Hepatocyte (in vitro differentiated cells): ENCODE data around the gene CENPB. TPM values are rescaled to one million over a fixed set of nuclear protein-coding genes. Genes with fewer than 3 reads are reported as not detected.
A peak's percentile ranks its signal among the peaks of the same experiment; 100 is the strongest.

Experiments used
- DNase-seq: peaks from one replicate; pipeline ENCODE4 v3.0.0-alpha.2; 2016; ENCODE audit warnings: low spot score
- H2AFZ ChIP-seq: fragments of 200-600 bp; sonication (generic); 2 replicates; pipeline ENCODE4 v1.6.0; 2016; ENCODE audit warnings: antibody characterized with exemption, mild to moderate bottlenecking
- H3K27ac ChIP-seq: fragments of 200-600 bp; sonication (generic); 2 replicates; pipeline ENCODE4 v1.5.1; 2016; ENCODE audit warnings: mild to moderate bottlenecking
- H3K27me3 ChIP-seq: fragments of 200-600 bp; sonication (generic); 2 replicates; pipeline ENCODE4 v1.6.1; 2016
- H3K36me3 ChIP-seq: fragments of 200-600 bp; sonication (generic); replicated peaks from 2 replicates; pipeline ENCODE4 v1.5.1; 2016; ENCODE audit warnings: low read depth; ENCODE audit not compliant: insufficient read depth
- H3K4me1 ChIP-seq: fragments of 200-600 bp; sonication (generic); 2 replicates; pipeline ENCODE4 v1.5.1; 2016; ENCODE audit warnings: mild to moderate bottlenecking, moderate library complexity; ENCODE audit not compliant: insufficient read depth
- H3K4me2 ChIP-seq: fragments of 200-600 bp; sonication (generic); 2 replicates; pipeline ENCODE4 v1.6.0; 2016
- H3K4me3 ChIP-seq: fragments of 200-600 bp; sonication (generic); 2 replicates; pipeline ENCODE4 v1.5.1; 2016; ENCODE audit warnings: mild to moderate bottlenecking
- H3K79me2 ChIP-seq: fragments of 200-600 bp; sonication (generic); 2 replicates; pipeline ENCODE4 v1.6.0; 2017; ENCODE audit warnings: mild to moderate bottlenecking
- H3K9me2 ChIP-seq: fragments of 200-600 bp; sonication (generic); replicated peaks from 2 replicates; pipeline ENCODE4 v1.6.0; 2017; ENCODE audit warnings: mild to moderate bottlenecking; ENCODE audit not compliant: insufficient read depth
- H3K9me3 ChIP-seq: fragments of 200-600 bp; sonication (generic); 2 replicates; pipeline ENCODE4 v1.5.1; 2016; ENCODE audit warnings: low read depth, mild to moderate bottlenecking
- H4K20me1 ChIP-seq: fragments of 200-600 bp; sonication (generic); 2 replicates; pipeline ENCODE4 v1.6.0; 2016; ENCODE audit warnings: mild to moderate bottlenecking; ENCODE audit not compliant: insufficient read depth, poor library complexity, severe bottlenecking
- CTCF ChIP-seq: fragments of 200-600 bp; sonication (generic); IDR thresholded peaks from 2 replicates; pipeline ENCODE4 v1.5.1; 2016; ENCODE audit warnings: antibody characterized with exemption, mild to moderate bottlenecking; ENCODE audit not compliant: poor library complexity
- EZH2 ChIP-seq: fragments of 200-600 bp; sonication (generic); IDR thresholded peaks from 2 replicates; pipeline ENCODE4 v1.6.1; 2016; ENCODE audit warnings: antibody characterized with exemption, mild to moderate bottlenecking, borderline replicate concordance
- EZH2phosphoT487 ChIP-seq: fragments of 200-600 bp; sonication (generic); IDR thresholded peaks from one replicate; pipeline ENCODE4 v1.6.1; 2018; ENCODE audit warnings: antibody characterized with exemption, mild to moderate bottlenecking, low read depth, moderate library complexity; ENCODE audit not compliant: unreplicated experiment, severe bottlenecking
- WGBS: methylation state at CpG from one replicate; pipeline ENCODE4 v1.1.6; 2016; ENCODE audit warnings: low lambda C conversion rate; ENCODE audit errors: missing lambda C conversion rate; 5-methylcytosine and 5-hydroxymethylcytosine counted together
- polyA plus RNA-seq: library from polyadenylated mRNA; unstranded; fragments of >200 nt; fragmentation: Nextera tagmentation; extraction: Ambion mirVana; gene quantifications from 2 replicates; pipeline ENCODE4 v1.2.1, GENCODE V29; 2016
- total RNA-seq: library from RNA; depleted of rRNA; stranded (reverse); fragments of >200 nt; gene quantifications from 2 replicates; pipeline ENCODE4 v1.2.3, GENCODE V29; 2014

The CENPB gene
- total and polyA plus RNA-seq, 2 experiments from 2014 or later: 21.2 to 46.7 TPM

- Histone ChIP-seq H3K9me2 (no peaks in the 10 kb centered on the region), H2AFZ (no peak overlapping the region), H3K27me3 (no peaks in the 10 kb centered on the region), H3K4me1 (peaks cover 30% of the 10 kb centered on the region), H3K79me2 (peaks cover 4% of the 10 kb centered on the region), H4K20me1 (no peaks in the 10 kb centered on the region), H3K9me3 (no peaks in the 10 kb centered on the region), H3K27ac (peak overlapping the region; percentile 95), H3K4me3 (no peak overlapping the region), H3K4me2 (no peak overlapping the region), H3K36me3 (no peaks in the 10 kb centered on the region)
- 86% methylated on average over 12 of the region's 12 CpGs for WGBS
- no peak for DNase-seq
- TF ChIP-seq EZH2phosphoT487 (no peak), EZH2 (no peak), CTCF (no peak)
Measured at GRCh38 chr20:3813848-3814581, 27.5 kb upstream of the CENPB start.

- no peaks in the 10 kb centered on the region for H3K9me2 ChIP-seq
- no peak overlapping the region for H3K4me3 ChIP-seq
- no peak overlapping the region for H2AFZ ChIP-seq
- H3K4me2 ChIP-seq: no peak overlapping the region
- H3K9me3 ChIP-seq: no peaks in the 10 kb centered on the region
- peaks cover 4% of the 10 kb centered on the region for H3K79me2 ChIP-seq
- peaks cover 34% of the 10 kb centered on the region for H3K4me1 ChIP-seq
- DNase-seq: no peak
- no peaks in the 10 kb centered on the region for H4K20me1 ChIP-seq
- WGBS: 67% methylated on average over 8 of the region's 8 CpGs
- TF ChIP-seq CTCF (no peak), EZH2phosphoT487 (no peak), EZH2 (no peak)
- peak overlapping the region; percentile 95 for H3K27ac ChIP-seq
- H3K36me3 ChIP-seq: no peaks in the 10 kb centered on the region
- no peaks in the 10 kb centered on the region for H3K27me3 ChIP-seq
Measured at GRCh38 chr20:3812975-3813847, 26.7 kb upstream of the CENPB start.

DNA sequence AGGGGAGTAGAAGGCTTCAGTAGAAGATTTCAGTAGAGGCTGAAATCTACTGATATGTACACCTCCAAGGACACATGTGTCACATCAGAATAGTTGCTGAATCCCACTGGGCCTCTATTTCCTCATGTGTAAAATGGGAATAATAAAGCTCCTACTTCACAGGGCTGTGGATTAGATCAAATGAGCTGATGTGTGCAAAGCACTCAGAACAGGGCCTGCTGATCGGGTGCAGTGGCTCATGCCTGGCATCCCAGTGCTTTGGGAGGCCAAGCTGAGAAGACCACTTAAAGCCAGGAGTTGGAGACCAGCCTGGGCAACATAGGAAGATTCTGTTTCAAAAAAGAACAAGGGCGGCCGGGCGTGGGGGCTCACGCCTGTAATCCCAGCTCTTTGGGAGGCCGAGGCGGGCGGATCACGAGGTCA is 25.7 kb upstream of the CENPB start:
- peak overlapping the region; percentile 22 for H3K4me2 ChIP-seq
- peaks cover 41% of the 10 kb centered on the region for H3K4me1 ChIP-seq
- H3K27ac ChIP-seq: peak overlapping the region; percentile 95
- TF ChIP-seq EZH2 (no peak), EZH2phosphoT487 (no peak), CTCF (no peak)
- H3K9me2 ChIP-seq: no peaks in the 10 kb centered on the region
- DNase-seq: no peak
- H2AFZ ChIP-seq: no peak overlapping the region
- no peaks in the 10 kb centered on the region for H4K20me1 ChIP-seq
- H3K27me3 ChIP-seq: no peaks in the 10 kb centered on the region
- H3K36me3 ChIP-seq: no peaks in the 10 kb centered on the region
- H3K79me2 ChIP-seq: peaks cover 4% of the 10 kb centered on the region
- H3K4me3 ChIP-seq: no peak overlapping the region
- no peaks in the 10 kb centered on the region for H3K9me3 ChIP-seq
- 99% methylated on average over 9 of the region's 9 CpGs for WGBS
